Diencephalon (tissue), 1 donor: ENCODE data around the gene TAS2R40. TPM values are rescaled to one million over a fixed set of nuclear protein-coding genes. Genes with fewer than 3 reads are reported as not detected.

Experiments
- small RNA-seq: library from RNA; depleted of rRNA; stranded (forward); fragments of <200 nt; gene quantifications from one replicate; pipeline ENCODE3, GENCODE V24; 2014
- total RNA-seq: library from RNA; depleted of rRNA; stranded (reverse); fragments of >200 nt; gene quantifications from one replicate; pipeline ENCODE4 v1.2.3, GENCODE V29; 2014

Gene TAS2R40
- total RNA-seq, result not detected

GRCh38 chr7:143221737-143222136, at the start of gene TAS2R40:
TAS2R40 (plus strand) TSS chr7:143222037; CDS start chr7:143222079, 42 bp downstream.

DNA sequence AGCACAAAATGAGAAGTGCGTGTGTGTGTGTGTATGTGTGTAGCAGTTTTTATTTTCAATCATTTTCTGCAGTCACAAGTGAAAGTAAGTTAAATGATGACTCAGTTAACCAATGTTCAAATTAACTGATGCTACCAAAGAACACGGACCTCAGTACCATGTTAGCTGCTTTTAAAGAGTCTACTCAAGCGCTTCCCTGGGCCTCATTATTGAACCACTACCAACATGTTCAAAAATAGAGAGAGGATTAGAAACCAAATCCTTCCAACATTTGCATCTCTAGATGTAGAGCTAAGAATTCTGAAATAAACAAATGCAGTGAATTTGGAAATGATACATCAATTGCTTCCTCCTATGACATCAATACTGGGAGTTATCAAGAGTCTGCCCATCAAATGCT, 38.8 kb upstream of the TAS2R40 start, which contains the start of gene TAS2R39:
TSS of gene TAS2R39 (plus strand) at position 396 of the 400 bp plus-strand sequence. CDS start at position 396, 0 bp downstream.

DNA sequence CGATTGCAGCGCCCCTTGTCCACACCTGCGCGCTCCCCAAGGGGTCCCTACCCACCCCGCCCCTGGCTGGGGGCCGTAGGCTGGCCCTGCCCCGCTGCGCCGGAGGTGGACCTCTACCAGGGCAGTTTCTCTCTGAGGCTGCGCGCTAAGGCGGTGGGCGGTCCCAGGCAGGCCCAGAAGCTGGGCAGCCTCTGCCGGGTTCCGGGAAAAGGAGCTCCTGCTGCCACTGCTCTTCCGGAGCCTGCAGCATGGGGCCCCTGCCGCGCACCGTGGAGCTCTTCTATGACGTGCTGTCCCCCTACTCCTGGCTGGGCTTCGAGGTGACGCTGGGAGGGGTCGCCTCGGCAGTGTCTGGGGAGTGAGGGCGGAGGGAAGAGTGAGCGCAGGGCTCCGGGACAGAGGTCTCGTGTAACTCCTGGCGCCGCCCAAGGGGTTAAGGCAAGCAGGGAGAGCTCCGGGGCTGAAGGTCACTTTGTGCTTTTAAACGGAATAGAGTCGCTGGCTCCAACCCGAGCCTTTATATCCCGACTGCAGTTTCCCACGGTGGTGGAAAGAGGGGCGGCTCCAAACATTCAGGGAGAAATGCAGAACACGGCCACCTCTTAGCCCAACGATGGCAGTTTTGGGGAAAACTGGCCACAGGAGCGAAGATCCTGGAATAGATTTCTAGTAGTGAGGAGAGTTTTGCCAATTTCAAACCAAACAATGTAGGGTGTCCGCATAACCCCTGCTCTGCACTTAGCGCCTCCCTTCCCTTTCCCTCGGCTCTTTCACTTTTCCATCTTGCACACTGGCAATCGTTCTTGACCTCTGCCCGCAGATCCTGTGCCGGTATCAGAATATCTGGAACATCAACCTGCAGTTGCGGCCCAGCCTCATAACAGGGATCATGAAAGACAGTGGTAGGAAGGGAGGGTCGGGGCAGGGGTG, 41.7 kb downstream of the TAS2R40 start, which contains the start of gene GSTK1:
TSS of gene GSTK1 (plus strand) at position 176 of the 930 bp plus-strand sequence. CDS start at position 249, 73 bp downstream.

Small RNAs within 50 kb of the gene (small RNA-seq; reads per million reads assigned to genes)
- not detected for gene AC073342.3

Other genes with a start within 250 kb of the TAS2R40 start
- gene OR9A2, start 194.9 kb upstream of the TAS2R40 start, total RNA-seq, result 0.69 TPM
- not detected for gene OR6V1, start 169.7 kb upstream of the TAS2R40 start, total RNA-seq
- gene PIP, start 90.0 kb upstream of the TAS2R40 start, total RNA-seq, result not detected
- gene TAS2R39, start 38.6 kb upstream of the TAS2R40 start, total RNA-seq, result not detected
- gene GSTK1, start 41.4 kb downstream of the TAS2R40 start, total RNA-seq, result 46.1 TPM
- 0.46 TPM for gene TMEM139, start 62.9 kb downstream of the TAS2R40 start, total RNA-seq
- gene CASP2, start 66.3 kb downstream of the TAS2R40 start, total RNA-seq, result 12.5 TPM
- not detected for gene CLCN1, start 94.1 kb downstream of the TAS2R40 start, total RNA-seq
- 78.4 TPM for gene FAM131B, start 140.7 kb downstream of the TAS2R40 start, total RNA-seq
- gene ZYX, start 159.3 kb downstream of the TAS2R40 start, total RNA-seq, result 13.1 TPM
- 7.8 TPM for gene EPHA1, start 186.8 kb downstream of the TAS2R40 start, total RNA-seq
- gene TAS2R60, start 221.4 kb downstream of the TAS2R40 start, total RNA-seq, result not detected